Loucy (cell line): ENCODE results near the gene LRRTM4.

ENCODE experiments used
- H2AFZ ChIP-seq: fragments of 200-600 bp; sonication (generic); 2 replicates; pipeline ENCODE4 v1.6.0; 2016; ENCODE audit warnings: antibody characterized with exemption, mild to moderate bottlenecking, low read length, moderate library complexity
- H3F3A ChIP-seq: fragments of 200-600 bp; 2 replicates; pipeline ENCODE4 v1.6.0; 2016; ENCODE audit warnings: antibody characterized with exemption, low read depth, mild to moderate bottlenecking
- H3K27me3 ChIP-seq: fragments of 200-600 bp; sonication (generic); 2 replicates; pipeline ENCODE4 v1.6.1; 2014; ENCODE audit warnings: low read length, mild to moderate bottlenecking; ENCODE audit not compliant: insufficient read depth, poor library complexity, severe bottlenecking
- H3K36me3 ChIP-seq: fragments of 200-600 bp; sonication (generic); 2 replicates; pipeline ENCODE4 v1.6.1; 2016; ENCODE audit warnings: low read length; ENCODE audit not compliant: insufficient read depth
- H3K4me1 ChIP-seq: fragments of 200-600 bp; sonication (generic); 2 replicates; pipeline ENCODE4 v1.5.1; 2014; ENCODE audit warnings: low read length, mild to moderate bottlenecking; ENCODE audit not compliant: insufficient read depth, poor library complexity, severe bottlenecking
- H3K4me2 ChIP-seq: fragments of 200-600 bp; sonication (generic); 2 replicates; pipeline ENCODE4 v1.6.0; 2014; ENCODE audit warnings: antibody characterized with exemption, low read length, low read depth, mild to moderate bottlenecking; ENCODE audit not compliant: poor library complexity, severe bottlenecking
- H3K4me3 ChIP-seq: fragments of 200-600 bp; sonication (generic); 2 replicates; pipeline ENCODE4 v1.5.1; 2014; ENCODE audit warnings: low read length, mild to moderate bottlenecking, mixed read lengths; ENCODE audit not compliant: poor library complexity, severe bottlenecking
- H3K79me2 ChIP-seq: fragments of 200-600 bp; sonication (generic); 2 replicates; pipeline ENCODE4 v1.6.1; 2014; ENCODE audit warnings: low read length; ENCODE audit not compliant: insufficient read depth
- H3K9ac ChIP-seq: fragments of 200-600 bp; sonication (generic); 2 replicates; pipeline ENCODE4 v1.6.0; 2014; ENCODE audit warnings: mild to moderate bottlenecking, low read depth, low read length, moderate library complexity; ENCODE audit not compliant: poor library complexity, severe bottlenecking
- H3K9me2 ChIP-seq: fragments of 200-600 bp; sonication (generic); replicated peaks from 2 replicates; pipeline ENCODE4 v1.6.1; 2016; ENCODE audit warnings: low read depth, low read length, mixed read lengths
- H3K9me3 ChIP-seq: fragments of 200-600 bp; sonication (generic); 2 replicates; pipeline ENCODE4 v1.6.1; 2014; ENCODE audit warnings: mild to moderate bottlenecking, antibody characterized with exemption, low read length, low read depth; ENCODE audit not compliant: insufficient read depth
- H4K20me1 ChIP-seq: fragments of 200-600 bp; sonication (generic); 2 replicates; pipeline ENCODE4 v1.6.0; 2014; ENCODE audit warnings: antibody characterized with exemption, low read length, mild to moderate bottlenecking; ENCODE audit not compliant: insufficient read depth, poor library complexity, severe bottlenecking
- CTCF ChIP-seq: fragments of 200-600 bp; sonication (generic); conservative IDR thresholded peaks from 2 replicates; pipeline ENCODE4 v1.5.1; 2014; ENCODE audit warnings: mild to moderate bottlenecking, antibody characterized with exemption, low read length
- EZH2phosphoT487 ChIP-seq: fragments of 200-600 bp; IDR thresholded peaks from 2 replicates; pipeline ENCODE4 v1.6.1; 2018; ENCODE audit warnings: antibody characterized with exemption, mild to moderate bottlenecking, moderate library complexity, borderline replicate concordance

The LRRTM4 gene

DNA sequence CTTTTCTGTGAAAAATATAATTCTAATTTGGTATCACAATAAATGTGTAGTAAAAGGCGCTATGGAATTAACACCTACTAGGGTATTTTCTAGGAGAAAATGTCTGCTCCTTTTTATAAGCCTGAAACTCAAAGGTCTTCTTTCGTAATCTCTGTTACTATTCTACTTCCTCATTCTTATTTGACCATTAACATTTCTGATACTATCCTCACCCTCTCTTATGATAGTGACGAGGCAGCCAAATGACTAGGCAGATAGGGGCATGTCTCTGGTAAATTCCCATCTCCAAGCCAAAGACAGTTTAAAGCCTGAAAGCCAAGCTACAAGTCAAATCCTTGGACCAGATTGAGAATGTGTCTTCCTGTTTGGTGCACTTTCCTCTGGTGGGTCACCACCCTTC lies 251.7 kb downstream of the LRRTM4 start:
- H2AFZ ChIP-seq = no peak overlapping the region
- H3K4me2 ChIP-seq = no peak overlapping the region
- no peaks in the 10 kb centered on the region for H3K9me2 ChIP-seq
- TF ChIP-seq CTCF (no peak), EZH2phosphoT487 (no peak)
- H3K9ac ChIP-seq = no peak overlapping the region
- H3K4me3 ChIP-seq = no peak overlapping the region
- H3F3A ChIP-seq = no peaks in the 10 kb centered on the region
- no peaks in the 10 kb centered on the region for H3K79me2 ChIP-seq
- no peaks in the 10 kb centered on the region for H3K27me3 ChIP-seq
- H3K9me3 ChIP-seq = no peaks in the 10 kb centered on the region
- no peaks in the 10 kb centered on the region for H3K4me1 ChIP-seq
- no peaks in the 10 kb centered on the region for H4K20me1 ChIP-seq
- no peaks in the 10 kb centered on the region for H3K36me3 ChIP-seq

DNA sequence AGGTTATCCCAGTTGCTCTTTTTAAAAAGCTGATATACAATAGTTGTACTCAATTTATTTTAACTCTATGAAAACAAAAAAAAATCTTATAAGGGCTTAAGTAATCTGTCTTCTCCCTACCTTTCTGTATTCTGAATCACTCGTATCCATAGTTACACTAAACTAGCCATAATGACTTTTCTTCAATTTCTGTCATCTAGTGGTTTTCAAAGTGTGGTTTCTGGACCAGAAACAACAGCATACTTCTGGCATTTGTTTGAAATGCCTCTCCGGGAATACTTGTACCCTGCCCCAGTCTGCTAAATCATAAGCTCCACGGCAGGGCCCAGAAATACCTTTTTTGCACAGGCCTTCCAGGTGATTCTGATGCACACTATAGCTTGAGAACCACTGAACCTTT lies 253.6 kb downstream of the LRRTM4 start:
- no peaks in the 10 kb centered on the region for H3K36me3 ChIP-seq
- no peaks in the 10 kb centered on the region for H4K20me1 ChIP-seq
- H3K9me3 ChIP-seq = no peaks in the 10 kb centered on the region
- no peaks in the 10 kb centered on the region for H3K27me3 ChIP-seq
- H3K79me2 ChIP-seq = no peaks in the 10 kb centered on the region
- H3F3A ChIP-seq = no peaks in the 10 kb centered on the region
- TF ChIP-seq CTCF (no peak), EZH2phosphoT487 (no peak)
- no peak overlapping the region for H2AFZ ChIP-seq
- no peak overlapping the region for H3K4me3 ChIP-seq
- no peaks in the 10 kb centered on the region for H3K9me2 ChIP-seq
- no peak overlapping the region for H3K4me2 ChIP-seq
- no peaks in the 10 kb centered on the region for H3K4me1 ChIP-seq
- H3K9ac ChIP-seq = no peak overlapping the region

- Histone ChIP-seq H3K27me3 (no peaks in the 10 kb centered on the region), H3K4me2 (no peak overlapping the region), H4K20me1 (no peaks in the 10 kb centered on the region), H3K4me3 (no peak overlapping the region), H3K9me2 (no peaks in the 10 kb centered on the region), H3F3A (no peaks in the 10 kb centered on the region), H3K36me3 (no peaks in the 10 kb centered on the region), H3K79me2 (no peaks in the 10 kb centered on the region), H2AFZ (no peak overlapping the region), H3K9me3 (no peaks in the 10 kb centered on the region), H3K9ac (no peak overlapping the region), H3K4me1 (no peaks in the 10 kb centered on the region)
- no peak for TF ChIP-seq EZH2phosphoT487
Measured at GRCh38 chr2:77232909-77233425, 289.2 kb downstream of the LRRTM4 start.

GRCh38 chr2:77228391-77228790 lies 293.8 kb downstream of the LRRTM4 start:
- Histone ChIP-seq H3K79me2 (no peaks in the 10 kb centered on the region), H3K9me2 (no peaks in the 10 kb centered on the region), H3K4me1 (no peaks in the 10 kb centered on the region), H3K4me3 (no peak overlapping the region), H3K27me3 (no peaks in the 10 kb centered on the region), H4K20me1 (no peaks in the 10 kb centered on the region), H3K9me3 (no peaks in the 10 kb centered on the region), H3K4me2 (no peak overlapping the region), H3F3A (no peaks in the 10 kb centered on the region), H3K36me3 (no peaks in the 10 kb centered on the region), H3K9ac (no peak overlapping the region), H2AFZ (no peak overlapping the region)
- TF ChIP-seq EZH2phosphoT487 (no peak), CTCF (no peak)
